Measurements from ENCODE around the gene TM9SF3.
A peak's percentile ranks its signal among the peaks of the same experiment; 100 is the strongest.

Gene TM9SF3

DNA sequence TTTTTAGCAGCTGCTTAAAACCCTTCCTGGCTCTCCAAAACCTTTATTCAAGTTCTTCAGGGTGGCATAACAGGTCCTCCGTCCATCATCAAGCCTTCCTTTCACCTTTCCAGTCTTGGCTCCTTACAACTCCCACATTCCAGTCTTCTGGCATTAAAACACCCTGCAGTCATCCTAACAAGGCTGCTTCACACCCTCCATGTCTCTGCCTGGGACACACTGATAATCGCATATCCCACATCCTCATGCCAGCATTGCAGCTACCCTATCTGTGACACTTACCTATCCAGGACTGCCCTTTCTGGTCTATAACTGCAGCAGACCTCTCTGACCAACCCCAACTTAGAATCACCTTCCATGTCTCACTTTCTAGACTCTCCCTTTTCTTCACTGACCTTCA lies 70.5 kb downstream of the TM9SF3 start:
- H3K4me3 ChIP-seq (ENCODE audit: control insufficient read depth, low read depth, low read length): no peak overlapping the region
- TF ChIP-seq, protein P1, sequence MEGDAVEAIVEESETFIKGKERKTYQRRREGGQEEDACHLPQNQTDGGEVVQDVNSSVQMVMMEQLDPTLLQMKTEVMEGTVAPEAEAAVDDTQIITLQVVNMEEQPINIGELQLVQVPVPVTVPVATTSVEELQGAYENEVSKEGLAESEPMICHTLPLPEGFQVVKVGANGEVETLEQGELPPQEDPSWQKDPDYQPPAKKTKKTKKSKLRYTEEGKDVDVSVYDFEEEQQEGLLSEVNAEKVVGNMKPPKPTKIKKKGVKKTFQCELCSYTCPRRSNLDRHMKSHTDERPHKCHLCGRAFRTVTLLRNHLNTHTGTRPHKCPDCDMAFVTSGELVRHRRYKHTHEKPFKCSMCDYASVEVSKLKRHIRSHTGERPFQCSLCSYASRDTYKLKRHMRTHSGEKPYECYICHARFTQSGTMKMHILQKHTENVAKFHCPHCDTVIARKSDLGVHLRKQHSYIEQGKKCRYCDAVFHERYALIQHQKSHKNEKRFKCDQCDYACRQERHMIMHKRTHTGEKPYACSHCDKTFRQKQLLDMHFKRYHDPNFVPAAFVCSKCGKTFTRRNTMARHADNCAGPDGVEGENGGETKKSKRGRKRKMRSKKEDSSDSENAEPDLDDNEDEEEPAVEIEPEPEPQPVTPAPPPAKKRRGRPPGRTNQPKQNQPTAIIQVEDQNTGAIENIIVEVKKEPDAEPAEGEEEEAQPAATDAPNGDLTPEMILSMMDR (IDR thresholded peaks at IDR 0.05; ENCODE audit: control insufficient read depth, insufficient read depth, low read depth, low read length, missing control alignments): no peak
- no peak for DNase-seq (ENCODE audit: low read depth)

DNA sequence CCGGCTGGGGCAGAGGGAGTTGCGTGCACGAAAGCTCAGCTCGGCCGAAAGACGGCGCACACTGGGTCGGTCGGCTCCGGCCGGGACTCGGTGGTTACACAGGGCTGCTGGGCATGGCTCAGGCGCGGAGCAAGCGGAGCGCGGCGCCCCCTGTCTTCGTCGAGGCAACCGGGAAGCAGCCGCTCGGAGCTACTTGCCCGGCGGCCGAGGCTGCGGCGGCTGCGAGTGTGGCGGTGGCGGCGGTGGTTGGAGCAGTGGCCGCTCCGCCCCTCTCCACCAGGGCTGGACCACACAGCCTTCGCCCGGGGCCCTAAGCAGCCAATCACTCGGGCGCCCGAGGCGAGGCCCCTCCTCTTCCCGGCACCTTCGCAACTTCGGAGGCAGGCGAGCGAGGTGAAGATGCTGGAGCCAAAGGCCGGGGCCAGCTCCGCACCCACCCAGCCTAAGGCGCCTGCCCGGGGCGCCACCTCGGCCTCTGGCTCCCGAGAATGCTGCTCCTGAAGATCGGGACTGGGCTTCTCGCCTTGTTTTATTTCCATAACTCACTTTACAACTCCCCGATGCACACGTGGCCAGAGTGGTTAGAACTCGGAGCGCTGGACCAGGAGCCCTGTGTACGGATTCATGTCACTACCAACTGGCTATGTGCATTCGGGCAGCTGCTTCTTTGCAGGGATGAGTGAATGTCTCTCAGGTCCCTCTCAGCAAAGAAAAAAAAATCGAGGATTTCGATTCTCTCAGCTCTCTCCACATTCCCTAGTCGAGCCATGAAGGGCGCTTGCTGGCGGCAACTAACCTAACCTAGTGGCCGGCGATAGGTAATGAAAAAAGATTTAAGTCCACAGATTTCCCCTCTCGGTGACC lies 72.9 kb downstream of the TM9SF3 start, which contains the start of gene TLL2:
TSS of gene TLL2 (minus strand) at position 229 of the 864 bp plus-strand sequence. CDS start 241 bp downstream, outside the sequence.
- peak within 1 kb of the TSS; percentile 53 for H3K4me3 ChIP-seq (ENCODE audit: control insufficient read depth, low read depth, low read length)
- TF ChIP-seq, protein P1 (IDR thresholded peaks at IDR 0.05; ENCODE audit: control insufficient read depth, insufficient read depth, low read depth, low read length, missing control alignments): peak; percentile 64
- peak; percentile 42 for DNase-seq (ENCODE audit: low read depth)

DNA sequence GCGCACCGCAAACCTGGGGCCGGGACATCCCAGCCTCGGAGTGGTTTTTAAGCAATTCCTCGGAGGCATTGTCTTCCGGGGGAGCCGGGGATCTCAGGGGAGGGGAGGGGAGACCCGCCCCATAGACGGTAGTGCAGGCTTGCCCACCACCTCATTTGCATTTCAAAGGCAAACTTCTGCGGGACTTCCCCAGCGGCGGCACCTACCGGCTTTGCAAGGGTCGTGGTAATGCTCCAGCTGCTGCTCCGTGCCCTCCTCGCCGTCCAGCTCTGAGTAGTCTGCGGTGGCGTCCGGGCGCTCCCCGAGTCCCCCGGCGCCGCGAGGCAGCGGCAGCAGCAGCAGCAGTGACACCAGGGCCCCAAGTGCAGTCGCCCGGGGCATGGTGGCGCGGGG lies 73.5 kb downstream of the TM9SF3 start:
- no peak for DNase-seq (ENCODE audit: low read depth)
- TF ChIP-seq, protein P1 (IDR thresholded peaks at IDR 0.05; ENCODE audit: control insufficient read depth, insufficient read depth, low read depth, low read length, missing control alignments): no peak
- peak overlapping the region; percentile 53 for H3K4me3 ChIP-seq (ENCODE audit: control insufficient read depth, low read depth, low read length)

DNA sequence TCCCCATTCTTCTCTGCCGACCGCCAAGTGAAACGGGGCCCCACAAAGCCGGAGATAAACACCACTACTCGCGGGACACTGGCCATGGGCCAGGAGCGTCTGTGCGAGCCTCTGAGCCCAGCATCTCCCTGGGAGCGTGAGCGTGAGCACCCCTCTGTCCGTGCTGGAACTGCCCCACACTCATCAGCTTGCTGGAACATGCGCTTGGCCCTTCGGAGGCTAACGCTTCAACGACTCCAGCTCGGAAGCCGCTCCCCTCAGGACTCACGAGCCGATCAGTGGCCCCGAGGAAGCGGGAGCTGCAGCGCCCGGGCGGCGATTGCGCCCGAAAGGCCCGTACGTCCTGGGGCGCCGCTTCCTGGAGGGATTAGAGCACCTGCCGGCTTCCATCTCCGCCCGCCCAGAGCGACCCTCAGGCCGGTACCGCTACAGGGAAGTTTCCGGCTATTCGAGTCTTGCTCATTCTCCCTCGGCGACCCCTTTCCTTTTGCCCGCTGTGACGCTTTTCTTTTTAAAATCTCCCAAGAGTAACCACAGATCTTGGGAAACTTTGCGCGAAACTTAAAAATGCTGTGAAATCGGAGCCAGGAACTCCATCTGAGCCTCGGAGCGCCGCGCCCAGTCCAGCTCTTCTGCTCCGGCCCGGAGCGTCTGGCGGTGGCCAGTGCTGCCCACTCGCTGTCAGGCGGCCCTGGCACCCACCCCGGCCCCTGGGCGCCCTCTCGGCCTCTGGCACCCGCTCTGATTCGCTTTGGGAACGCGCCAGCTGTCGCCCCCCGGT lies 74.1 kb downstream of the TM9SF3 start:
- no peak for DNase-seq (ENCODE audit: low read depth)
- peak overlapping the region; percentile 53 for H3K4me3 ChIP-seq (ENCODE audit: control insufficient read depth, low read depth, low read length)
- TF ChIP-seq, protein P1 (IDR thresholded peaks at IDR 0.05; ENCODE audit: control insufficient read depth, insufficient read depth, low read depth, low read length, missing control alignments): no peak

DNA sequence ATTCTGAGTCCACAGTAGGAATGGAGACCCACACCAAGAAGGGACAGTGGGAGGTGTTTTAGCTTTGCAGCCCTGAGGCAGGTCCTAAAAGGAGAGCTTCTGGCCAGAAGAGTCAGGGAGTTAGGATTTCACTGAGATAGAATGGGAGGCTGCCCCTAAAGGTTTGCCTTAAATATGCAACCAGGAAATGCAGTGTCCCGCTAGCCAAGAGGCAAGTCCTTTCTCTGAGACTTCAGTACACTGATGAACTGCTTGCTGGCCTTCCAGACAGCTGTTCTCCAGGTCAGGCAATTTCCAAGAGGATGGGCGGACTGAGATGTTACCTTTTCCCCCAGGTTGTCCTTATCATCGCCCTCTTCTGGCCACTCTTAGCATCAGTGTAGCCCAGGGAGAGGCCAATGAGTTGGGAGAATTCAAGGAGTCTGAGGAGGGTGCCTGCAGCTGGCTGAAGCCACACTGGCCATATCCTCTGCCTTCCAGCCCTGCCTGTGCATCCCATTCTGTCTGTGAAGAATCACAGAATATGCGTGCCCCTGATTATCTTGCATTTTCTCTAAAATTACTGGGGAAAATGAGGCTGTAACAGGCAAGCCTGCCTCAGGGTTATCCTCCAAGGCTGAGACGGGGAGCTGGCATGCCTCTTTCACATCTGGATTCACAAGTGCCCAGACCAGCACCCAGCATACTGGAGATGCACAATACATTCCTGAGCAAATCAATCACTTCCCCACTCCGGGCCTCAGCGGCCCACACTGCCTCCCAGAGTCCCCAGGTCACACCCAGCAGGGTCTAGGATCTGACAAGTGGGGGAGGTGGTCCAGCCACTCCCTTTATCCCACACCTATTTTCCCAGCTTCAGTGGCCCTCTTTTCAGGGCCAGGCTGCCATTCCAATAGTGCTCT lies 75.5 kb downstream of the TM9SF3 start:
- TF ChIP-seq, protein P1 (IDR thresholded peaks at IDR 0.05; ENCODE audit: control insufficient read depth, insufficient read depth, low read depth, low read length, missing control alignments): peak; percentile 58
- no peak for DNase-seq (ENCODE audit: low read depth)
- H3K4me3 ChIP-seq (ENCODE audit: control insufficient read depth, low read depth, low read length): no peak overlapping the region

All from AG09309 (cell line).